Mesothelial cell of epicardium (in vitro differentiated cells): ENCODE results near the gene CAMKMT. TPM values are rescaled to one million over a fixed set of nuclear protein-coding genes. Genes with fewer than 3 reads are reported as not detected.

Experiments
- DNase-seq, 2 experiments: peaks; one replicate each; pipeline ENCODE4 v3.0.0; 2021; ENCODE audit warnings: low spot score in 2 of 2; ENCODE audit not compliant: unreplicated experiment in 2 of 2
- H3K27ac Mint-ChIP-seq: 2 replicates; pipeline ENCODE4 v1.8.0; 2021; ENCODE audit warnings: mixed read lengths
- H3K27me3 Mint-ChIP-seq: 2 replicates; pipeline ENCODE4 v1.8.0; 2021; ENCODE audit warnings: low read depth, mixed read lengths
- H3K36me3 Mint-ChIP-seq: 2 replicates; pipeline ENCODE4 v1.8.0; 2021; ENCODE audit warnings: mixed read lengths
- H3K4me1 Mint-ChIP-seq: 2 replicates; pipeline ENCODE4 v1.8.0; 2021; ENCODE audit warnings: mixed read lengths
- H3K4me3 Mint-ChIP-seq: 2 replicates; pipeline ENCODE4 v1.8.0; 2021; ENCODE audit warnings: mild to moderate bottlenecking, moderate library complexity, mixed read lengths
- H3K9me3 Mint-ChIP-seq: 2 replicates; pipeline ENCODE4 v1.8.0; 2021; ENCODE audit warnings: mixed read lengths
- CTCF ChIP-seq: fragments of 200-600 bp; sonication (generic); IDR thresholded peaks from one replicate; pipeline ENCODE4 v1.5.0; 2021; ENCODE audit warnings: antibody characterized with exemption; ENCODE audit not compliant: unreplicated experiment
- total RNA-seq: library from RNA; stranded (reverse); gene quantifications from 3 replicates; pipeline ENCODE4 v1.2.1, GENCODE V29; 2021

Gene CAMKMT
- total RNA-seq, 1 donor from 2014 or later: 8.3 TPM

- Mint-ChIP-seq H3K36me3 (no peaks in the 10 kb centered on the region), H3K9me3 (no peaks in the 10 kb centered on the region), H3K4me3 (no peak overlapping the region), H3K4me1 (no peaks in the 10 kb centered on the region), H3K27ac (no peak overlapping the region), H3K27me3 (no peaks in the 10 kb centered on the region)
- TF ChIP-seq CTCF: no peak
- no peak for DNase-seq
Measured at GRCh38 chr2:44453259-44453658, 91.5 kb downstream of the CAMKMT start.

- Mint-ChIP-seq H3K36me3 (no peaks in the 10 kb centered on the region), H3K9me3 (no peaks in the 10 kb centered on the region), H3K4me1 (no peaks in the 10 kb centered on the region), H3K27ac (no peak overlapping the region), H3K4me3 (no peak overlapping the region), H3K27me3 (no peaks in the 10 kb centered on the region)
- no peak for TF ChIP-seq CTCF
- DNase-seq: no peak
Measured at GRCh38 chr2:44455877-44456276, 94.1 kb downstream of the CAMKMT start.

- DNase-seq: no peak
- Mint-ChIP-seq H3K27me3 (no peaks in the 10 kb centered on the region), H3K4me1 (no peaks in the 10 kb centered on the region), H3K27ac (no peak overlapping the region), H3K4me3 (no peak overlapping the region), H3K9me3 (no peaks in the 10 kb centered on the region), H3K36me3 (no peaks in the 10 kb centered on the region)
- no peak for TF ChIP-seq CTCF
Measured at GRCh38 chr2:44456946-44457345, 95.2 kb downstream of the CAMKMT start.

GRCh38 chr2:44459739-44460138, 98.0 kb downstream of the CAMKMT start:
- Mint-ChIP-seq H3K9me3 (peaks cover 20% of the 10 kb centered on the region), H3K36me3 (peaks cover 6% of the 10 kb centered on the region), H3K27ac (no peak overlapping the region), H3K27me3 (no peaks in the 10 kb centered on the region), H3K4me1 (no peaks in the 10 kb centered on the region), H3K4me3 (no peak overlapping the region)
- no peak for DNase-seq
- TF ChIP-seq CTCF: no peak

GRCh38 chr2:44462934-44463849, 101.4 kb downstream of the CAMKMT start:
- H3K4me3 Mint-ChIP-seq: no peak overlapping the region
- H3K9me3 Mint-ChIP-seq: peaks cover 40% of the 10 kb centered on the region
- TF ChIP-seq CTCF: no peak
- no peak overlapping the region for H3K27ac Mint-ChIP-seq
- peaks cover 12% of the 10 kb centered on the region for H3K36me3 Mint-ChIP-seq
- H3K4me1 Mint-ChIP-seq: no peaks in the 10 kb centered on the region
- no peaks in the 10 kb centered on the region for H3K27me3 Mint-ChIP-seq
- DNase-seq: no peak
